Osteoblast (primary cell): Measurements from ENCODE around the gene IER3. TPM values are rescaled to one million over a fixed set of nuclear protein-coding genes. Genes with fewer than 3 reads are reported as not detected.
A peak's percentile ranks its signal among the peaks of the same experiment; 100 is the strongest.

Experiments used
- DNase-seq: peaks from one replicate; pipeline ENCODE4 v3.0.0; 2011; ENCODE audit warnings: low spot score, mixed read lengths; ENCODE audit not compliant: insufficient read length; ENCODE audit errors: missing footprints
- H2AFZ ChIP-seq: 2 replicates; pipeline ENCODE4 v1.6.0; 2011; ENCODE audit warnings: mild to moderate bottlenecking, low read length
- H3K27ac ChIP-seq: 2 replicates; pipeline ENCODE4 v1.5.1; 2011; ENCODE audit warnings: mild to moderate bottlenecking, low read depth, low read length, moderate library complexity
- H3K27me3 ChIP-seq: 2 replicates; pipeline ENCODE4 v1.6.0; 2012; ENCODE audit warnings: mild to moderate bottlenecking, control low read depth, inconsistent platforms, low read length, moderate library complexity; ENCODE audit not compliant: insufficient read depth
- H3K36me3 ChIP-seq: 2 replicates; pipeline ENCODE4 v1.5.1; 2011; ENCODE audit warnings: mild to moderate bottlenecking, low read length, control low read depth, moderate library complexity; ENCODE audit not compliant: insufficient read depth
- H3K4me1 ChIP-seq: 2 replicates; pipeline ENCODE4 v1.5.1; 2011; ENCODE audit warnings: mild to moderate bottlenecking, low read length, control low read depth, moderate library complexity; ENCODE audit not compliant: insufficient read depth
- H3K4me2 ChIP-seq: 2 replicates; pipeline ENCODE4 v1.6.0; 2011; ENCODE audit warnings: mild to moderate bottlenecking, low read length; ENCODE audit not compliant: insufficient read depth
- H3K4me3 ChIP-seq: fragments of 200-600 bp; sonication (generic); 3 replicates; pipeline ENCODE4 v1.5.1; 2012; ENCODE audit warnings: mild to moderate bottlenecking, low read length, inconsistent platforms; ENCODE audit not compliant: insufficient read depth
- H3K79me2 ChIP-seq: 2 replicates; pipeline ENCODE4 v1.6.0; 2012; ENCODE audit warnings: mild to moderate bottlenecking, low read length, control low read depth, inconsistent platforms; ENCODE audit not compliant: insufficient read depth
- H3K9me3 ChIP-seq: 2 replicates; pipeline ENCODE4 v1.5.1; 2011; ENCODE audit warnings: low read depth, low read length, control low read depth
- H4K20me1 ChIP-seq: 2 replicates; pipeline ENCODE4 v1.6.0; 2012; ENCODE audit warnings: mild to moderate bottlenecking, low read length, control low read depth; ENCODE audit not compliant: insufficient read depth
- total RNA-seq: library from RNA; depleted of rRNA; stranded (reverse); fragments of >200 nt; gene quantifications from 2 replicates; pipeline ENCODE4 v1.2.3, GENCODE V29; 2012
- TF ChIP-seq, protein P1 (sequence below): IDR thresholded peaks from 2 replicates; pipeline ENCODE4 v1.5.1; 2011; ENCODE audit warnings: mild to moderate bottlenecking, low read depth, low read length, moderate library complexity; ENCODE audit errors: extremely low read depth

Gene IER3
- total RNA-seq, 1 donor, result 54.6 TPM

GRCh38 chr6:30763618-30764489, 19.5 kb upstream of the IER3 start:
- Histone ChIP-seq H3K4me1 (peaks cover 42% of the 10 kb centered on the region), H4K20me1 (no peaks in the 10 kb centered on the region), H3K9me3 (no peaks in the 10 kb centered on the region), H2AFZ (peak overlapping the region; percentile 64), H3K4me3 (no peak overlapping the region), H3K27ac (peak overlapping the region; percentile 75), H3K79me2 (no peaks in the 10 kb centered on the region), H3K4me2 (peak overlapping the region; percentile 37), H3K36me3 (no peaks in the 10 kb centered on the region), H3K27me3 (no peaks in the 10 kb centered on the region)
- DNase-seq, result no peak
- TF ChIP-seq, protein P1, sequence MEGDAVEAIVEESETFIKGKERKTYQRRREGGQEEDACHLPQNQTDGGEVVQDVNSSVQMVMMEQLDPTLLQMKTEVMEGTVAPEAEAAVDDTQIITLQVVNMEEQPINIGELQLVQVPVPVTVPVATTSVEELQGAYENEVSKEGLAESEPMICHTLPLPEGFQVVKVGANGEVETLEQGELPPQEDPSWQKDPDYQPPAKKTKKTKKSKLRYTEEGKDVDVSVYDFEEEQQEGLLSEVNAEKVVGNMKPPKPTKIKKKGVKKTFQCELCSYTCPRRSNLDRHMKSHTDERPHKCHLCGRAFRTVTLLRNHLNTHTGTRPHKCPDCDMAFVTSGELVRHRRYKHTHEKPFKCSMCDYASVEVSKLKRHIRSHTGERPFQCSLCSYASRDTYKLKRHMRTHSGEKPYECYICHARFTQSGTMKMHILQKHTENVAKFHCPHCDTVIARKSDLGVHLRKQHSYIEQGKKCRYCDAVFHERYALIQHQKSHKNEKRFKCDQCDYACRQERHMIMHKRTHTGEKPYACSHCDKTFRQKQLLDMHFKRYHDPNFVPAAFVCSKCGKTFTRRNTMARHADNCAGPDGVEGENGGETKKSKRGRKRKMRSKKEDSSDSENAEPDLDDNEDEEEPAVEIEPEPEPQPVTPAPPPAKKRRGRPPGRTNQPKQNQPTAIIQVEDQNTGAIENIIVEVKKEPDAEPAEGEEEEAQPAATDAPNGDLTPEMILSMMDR, result peak; percentile 9

- Histone ChIP-seq H2AFZ (no peak overlapping the region), H3K27me3 (no peaks in the 10 kb centered on the region), H3K9me3 (no peaks in the 10 kb centered on the region), H3K4me3 (no peak overlapping the region), H3K4me2 (no peak overlapping the region), H3K36me3 (no peaks in the 10 kb centered on the region), H3K27ac (peak overlapping the region; percentile 19), H4K20me1 (no peaks in the 10 kb centered on the region), H3K79me2 (no peaks in the 10 kb centered on the region), H3K4me1 (peaks cover 43% of the 10 kb centered on the region)
- TF ChIP-seq, protein P1, result no peak
- DNase-seq, result no peak
Measured at GRCh38 chr6:30763155-30763617, 18.8 kb upstream of the IER3 start.

DNA sequence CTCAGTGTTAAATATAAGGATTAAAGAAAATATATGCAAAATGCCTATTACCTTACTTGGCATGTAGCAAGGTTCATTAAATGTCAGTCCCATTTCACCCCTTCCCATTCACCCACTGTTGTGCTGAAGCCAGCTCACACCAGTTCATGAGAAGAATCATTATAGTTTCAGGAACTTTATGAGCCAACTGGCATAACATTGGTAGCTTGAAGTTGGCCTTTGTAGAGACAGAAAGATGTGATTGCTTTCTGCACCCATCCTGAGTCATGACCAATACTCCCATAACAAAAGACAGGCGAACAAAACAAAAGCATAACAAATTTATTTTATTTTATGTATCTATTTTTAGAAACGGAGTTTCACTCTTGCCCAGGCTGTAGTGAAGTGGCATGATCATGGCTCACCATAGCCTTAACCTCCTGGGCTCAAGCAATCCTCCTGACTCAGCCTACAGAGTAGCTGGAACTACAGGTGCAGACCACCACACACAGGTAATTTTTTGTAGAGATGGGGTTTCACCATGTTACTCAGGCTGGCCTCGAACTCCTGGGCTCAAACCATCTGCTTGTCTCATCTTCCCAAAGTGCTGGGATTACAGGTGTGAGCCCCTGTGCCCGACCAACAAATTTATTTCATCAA, 17.6 kb upstream of the IER3 start:
- Histone ChIP-seq H3K36me3 (no peaks in the 10 kb centered on the region), H3K27me3 (no peaks in the 10 kb centered on the region), H3K4me1 (peaks cover 43% of the 10 kb centered on the region), H4K20me1 (no peaks in the 10 kb centered on the region), H3K4me3 (no peak overlapping the region), H2AFZ (no peak overlapping the region), H3K9me3 (no peaks in the 10 kb centered on the region), H3K27ac (peak overlapping the region; percentile 99), H3K4me2 (no peak overlapping the region), H3K79me2 (no peaks in the 10 kb centered on the region)
- TF ChIP-seq, protein P1, result no peak
- no peak for DNase-seq

DNA sequence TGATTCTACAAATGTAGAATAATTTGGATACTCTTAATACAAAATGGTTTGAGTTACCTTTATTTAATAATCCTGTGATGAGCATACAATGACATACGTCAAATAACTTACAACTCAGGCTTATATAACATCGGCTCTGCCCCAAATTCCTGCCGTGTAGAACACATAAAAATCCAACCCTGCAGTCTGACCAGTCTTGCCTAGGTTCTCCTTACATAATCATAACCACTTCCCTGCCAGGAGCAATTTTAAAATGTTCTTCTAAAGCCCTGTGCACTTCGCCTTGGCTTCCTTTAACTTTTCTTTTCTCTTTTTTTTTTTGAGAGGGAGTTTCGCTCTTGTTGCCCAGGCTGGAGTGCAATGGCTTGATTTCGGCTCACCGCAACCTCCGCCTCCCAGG, 16.2 kb upstream of the IER3 start:
- Histone ChIP-seq H4K20me1 (no peaks in the 10 kb centered on the region), H3K79me2 (no peaks in the 10 kb centered on the region), H3K36me3 (no peaks in the 10 kb centered on the region), H3K27ac (peak overlapping the region; percentile 99), H2AFZ (no peak overlapping the region), H3K4me3 (no peak overlapping the region), H3K27me3 (no peaks in the 10 kb centered on the region), H3K4me1 (peaks cover 39% of the 10 kb centered on the region), H3K4me2 (no peak overlapping the region), H3K9me3 (no peaks in the 10 kb centered on the region)
- TF ChIP-seq, protein P1, result no peak
- no peak for DNase-seq
